GM20000 (cell line): Measurements from ENCODE around the gene MED29.

Experiments
- DNase-seq: peaks from one replicate; pipeline ENCODE4 v3.0.0; 2012; ENCODE audit warnings: low spot score
- CTCF ChIP-seq: IDR thresholded peaks from 2 replicates; pipeline ENCODE4 v1.5.1; 2012; ENCODE audit warnings: mild to moderate bottlenecking, control low read depth; ENCODE audit errors: extremely low read depth, missing control alignments

MED29 gene

GRCh38 chr19:39430675-39431593 lies 39.8 kb downstream of the MED29 start:
- TF ChIP-seq CTCF = no peak

DNA sequence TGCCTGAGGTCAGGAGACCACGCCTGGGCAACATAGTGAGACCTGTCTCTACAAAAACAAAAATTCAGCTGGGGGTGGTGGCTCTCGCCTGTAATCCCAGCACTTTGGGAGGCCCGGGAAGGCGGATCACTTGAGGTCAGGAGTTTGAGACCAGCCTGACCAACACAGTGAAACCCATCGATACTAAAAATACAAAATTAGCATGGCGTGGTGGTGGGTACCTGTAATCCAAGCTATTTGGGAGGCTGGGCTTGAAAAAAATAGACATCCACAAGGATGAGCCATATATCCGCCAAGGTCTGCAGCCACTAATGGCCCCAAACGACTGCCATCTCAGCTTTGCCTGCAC lies 41.5 kb downstream of the MED29 start:
- TF ChIP-seq CTCF = no peak
- DNase-seq = no peak

More at GRCh38 chr19:39430675-39431593, 39.8 kb downstream of the MED29 start:
- DNase-seq = peak; percentile 74

GRCh38 chr19:39433480-39434079 lies 42.4 kb downstream of the MED29 start:
- TF ChIP-seq CTCF = no peak

DNA sequence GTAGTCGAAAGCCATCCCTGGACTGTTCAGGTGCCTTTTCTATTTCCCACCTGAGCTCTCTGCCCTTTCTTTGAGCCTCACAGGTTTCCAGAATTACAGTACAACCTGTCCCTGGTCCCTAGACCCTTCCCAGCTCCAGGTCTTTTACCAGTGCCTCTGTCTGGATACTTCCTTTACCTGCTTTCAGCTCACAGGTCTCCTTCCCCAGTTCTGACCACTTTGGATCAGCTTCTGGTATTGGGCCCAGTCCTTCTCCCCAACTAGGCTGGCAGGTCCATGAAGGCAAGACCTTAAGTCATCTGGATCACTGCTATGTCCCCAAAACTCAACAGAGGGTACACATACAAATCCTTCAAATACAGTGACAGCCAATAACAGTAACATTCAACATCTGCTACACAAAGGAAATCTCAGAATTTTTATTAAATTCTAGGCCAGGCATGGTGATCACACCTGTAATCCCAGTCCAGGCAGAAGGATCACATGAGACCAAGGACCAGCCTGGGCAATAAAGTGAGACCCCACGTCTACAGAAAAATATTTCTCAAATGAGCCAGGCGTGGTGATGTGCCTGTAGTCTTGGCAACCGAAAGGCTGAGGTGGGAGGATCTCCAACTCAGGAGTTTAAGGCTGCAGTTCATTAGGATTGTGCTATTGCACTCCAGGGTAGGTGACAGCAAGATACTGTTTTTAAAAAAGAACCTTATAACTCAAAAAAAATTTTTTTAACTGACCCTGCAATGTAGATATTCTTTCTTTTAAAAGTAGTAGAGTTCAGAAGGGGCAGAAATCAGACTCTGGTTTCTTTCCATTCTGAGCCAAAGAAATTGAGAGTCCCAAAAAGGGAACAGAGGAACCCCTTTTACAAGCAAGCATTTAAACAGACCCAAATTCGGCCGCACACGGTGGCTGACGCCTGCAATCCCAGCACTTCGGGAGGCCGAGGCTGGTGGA lies 43.2 kb downstream of the MED29 start:
- no peak for TF ChIP-seq CTCF
- DNase-seq = no peak

More at GRCh38 chr19:39433480-39434079, 42.4 kb downstream of the MED29 start:
- no peak for DNase-seq

DNA sequence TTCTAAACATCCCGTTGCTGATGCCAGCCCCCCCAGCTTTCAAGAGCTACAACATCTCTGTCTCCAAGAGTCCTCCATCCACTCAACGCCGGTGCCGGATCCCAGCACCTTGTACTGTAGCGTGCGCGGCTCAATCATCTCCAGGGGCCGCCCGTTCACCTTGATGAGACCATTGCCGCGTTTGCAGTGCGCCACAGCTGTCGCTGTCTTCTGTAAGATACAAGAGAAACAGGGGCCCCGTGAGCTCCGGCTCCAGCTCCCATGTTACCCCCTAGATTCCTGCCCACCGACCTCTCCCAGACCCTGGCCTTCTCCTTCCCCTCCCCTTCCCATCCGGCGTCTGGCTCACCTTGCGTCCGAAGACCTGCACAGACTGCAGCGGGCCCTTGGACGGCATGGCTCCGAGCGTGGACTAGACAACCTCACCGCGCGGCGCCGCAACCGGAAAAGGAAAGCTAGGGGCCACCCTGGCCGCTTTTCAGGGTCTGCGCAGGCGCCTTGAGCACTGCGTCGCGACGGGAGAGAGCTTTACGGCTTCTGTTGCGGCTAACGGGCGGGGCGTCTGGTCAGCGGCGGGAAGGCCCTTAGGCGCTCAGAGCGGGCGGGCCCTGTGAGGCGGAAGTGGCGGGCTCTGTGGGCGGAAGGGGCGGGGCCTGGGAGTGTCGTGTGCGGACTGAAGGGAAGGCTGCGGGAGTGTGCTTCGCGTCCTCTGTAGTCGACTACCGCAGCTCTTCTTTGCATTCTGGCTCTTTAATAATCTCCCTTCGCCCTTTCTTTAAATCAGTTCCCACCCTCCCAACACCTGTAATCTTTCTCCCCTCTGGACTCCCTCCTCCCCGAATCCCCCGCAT lies 44.5 kb downstream of the MED29 start, which contains the start of gene RPS16:
Gene RPS16, minus strand, starts transcription at position 451 of the 851 bp plus-strand sequence. Its CDS starts 54 bp downstream, at position 397.
- DNase-seq = peak; percentile 92
- TF ChIP-seq CTCF = no peak

DNA sequence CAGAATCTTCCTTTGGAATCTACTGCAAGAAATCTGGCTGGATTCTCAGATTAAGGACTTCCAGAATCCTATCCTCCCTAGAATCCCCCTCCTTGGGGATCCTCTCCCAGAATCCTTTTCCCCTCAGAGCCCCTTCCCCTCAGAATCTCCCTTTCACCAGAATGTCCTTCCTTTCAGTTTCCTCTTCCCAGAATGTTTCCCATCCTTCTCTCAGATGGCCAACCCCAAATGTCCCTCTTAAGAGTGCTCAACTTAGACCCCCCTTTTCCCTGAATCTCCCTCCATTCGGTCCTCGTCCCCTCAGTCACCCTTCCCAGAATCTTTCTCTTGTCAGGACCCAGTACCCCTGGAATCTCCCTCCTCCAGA lies 45.2 kb downstream of the MED29 start:
- TF ChIP-seq CTCF = no peak
- no peak for DNase-seq
